ENCODE results near the gene ZNF598.

DNA sequence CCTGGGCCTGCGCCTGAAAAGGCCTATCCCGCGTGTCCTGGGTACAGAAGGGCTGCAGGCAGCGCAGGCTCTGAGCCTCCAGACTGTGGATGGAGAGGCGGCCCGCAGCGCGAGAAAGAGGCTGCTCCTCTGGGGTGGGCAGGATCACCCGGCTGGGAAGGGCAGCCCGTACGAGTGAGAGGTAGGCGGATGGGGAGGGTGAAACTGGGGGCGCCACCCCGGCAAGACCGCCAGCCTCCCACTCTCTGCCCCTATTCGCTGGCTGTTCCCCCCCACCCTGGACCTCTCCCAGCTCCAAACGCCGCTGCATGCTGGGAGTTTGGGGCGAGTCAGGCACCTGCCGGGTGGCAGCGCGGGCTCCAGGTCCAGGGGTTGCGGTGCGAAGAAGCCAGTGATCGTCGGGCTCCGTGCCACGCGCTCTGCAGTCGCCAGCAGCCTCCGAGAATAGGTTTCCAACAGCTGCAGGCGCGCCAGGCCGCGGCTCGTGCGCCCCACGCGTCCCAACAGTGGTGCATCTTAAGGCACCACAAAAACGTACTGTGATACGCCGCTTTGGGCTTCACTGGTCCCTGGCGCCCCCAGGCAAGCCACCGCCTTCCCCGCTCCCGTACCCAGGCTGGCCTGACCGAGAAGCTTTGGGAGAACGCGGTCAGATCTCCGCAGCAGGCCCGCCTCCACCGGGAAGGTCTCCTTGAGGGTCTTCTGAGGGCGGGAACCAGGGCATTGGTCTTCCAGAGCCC, 29.4 kb downstream of the ZNF598 start:
- TF ChIP-seq, protein P1, sequence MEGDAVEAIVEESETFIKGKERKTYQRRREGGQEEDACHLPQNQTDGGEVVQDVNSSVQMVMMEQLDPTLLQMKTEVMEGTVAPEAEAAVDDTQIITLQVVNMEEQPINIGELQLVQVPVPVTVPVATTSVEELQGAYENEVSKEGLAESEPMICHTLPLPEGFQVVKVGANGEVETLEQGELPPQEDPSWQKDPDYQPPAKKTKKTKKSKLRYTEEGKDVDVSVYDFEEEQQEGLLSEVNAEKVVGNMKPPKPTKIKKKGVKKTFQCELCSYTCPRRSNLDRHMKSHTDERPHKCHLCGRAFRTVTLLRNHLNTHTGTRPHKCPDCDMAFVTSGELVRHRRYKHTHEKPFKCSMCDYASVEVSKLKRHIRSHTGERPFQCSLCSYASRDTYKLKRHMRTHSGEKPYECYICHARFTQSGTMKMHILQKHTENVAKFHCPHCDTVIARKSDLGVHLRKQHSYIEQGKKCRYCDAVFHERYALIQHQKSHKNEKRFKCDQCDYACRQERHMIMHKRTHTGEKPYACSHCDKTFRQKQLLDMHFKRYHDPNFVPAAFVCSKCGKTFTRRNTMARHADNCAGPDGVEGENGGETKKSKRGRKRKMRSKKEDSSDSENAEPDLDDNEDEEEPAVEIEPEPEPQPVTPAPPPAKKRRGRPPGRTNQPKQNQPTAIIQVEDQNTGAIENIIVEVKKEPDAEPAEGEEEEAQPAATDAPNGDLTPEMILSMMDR (IDR thresholded peaks at IDR 0.05) = no peak
- TF ChIP-seq, protein P2, sequence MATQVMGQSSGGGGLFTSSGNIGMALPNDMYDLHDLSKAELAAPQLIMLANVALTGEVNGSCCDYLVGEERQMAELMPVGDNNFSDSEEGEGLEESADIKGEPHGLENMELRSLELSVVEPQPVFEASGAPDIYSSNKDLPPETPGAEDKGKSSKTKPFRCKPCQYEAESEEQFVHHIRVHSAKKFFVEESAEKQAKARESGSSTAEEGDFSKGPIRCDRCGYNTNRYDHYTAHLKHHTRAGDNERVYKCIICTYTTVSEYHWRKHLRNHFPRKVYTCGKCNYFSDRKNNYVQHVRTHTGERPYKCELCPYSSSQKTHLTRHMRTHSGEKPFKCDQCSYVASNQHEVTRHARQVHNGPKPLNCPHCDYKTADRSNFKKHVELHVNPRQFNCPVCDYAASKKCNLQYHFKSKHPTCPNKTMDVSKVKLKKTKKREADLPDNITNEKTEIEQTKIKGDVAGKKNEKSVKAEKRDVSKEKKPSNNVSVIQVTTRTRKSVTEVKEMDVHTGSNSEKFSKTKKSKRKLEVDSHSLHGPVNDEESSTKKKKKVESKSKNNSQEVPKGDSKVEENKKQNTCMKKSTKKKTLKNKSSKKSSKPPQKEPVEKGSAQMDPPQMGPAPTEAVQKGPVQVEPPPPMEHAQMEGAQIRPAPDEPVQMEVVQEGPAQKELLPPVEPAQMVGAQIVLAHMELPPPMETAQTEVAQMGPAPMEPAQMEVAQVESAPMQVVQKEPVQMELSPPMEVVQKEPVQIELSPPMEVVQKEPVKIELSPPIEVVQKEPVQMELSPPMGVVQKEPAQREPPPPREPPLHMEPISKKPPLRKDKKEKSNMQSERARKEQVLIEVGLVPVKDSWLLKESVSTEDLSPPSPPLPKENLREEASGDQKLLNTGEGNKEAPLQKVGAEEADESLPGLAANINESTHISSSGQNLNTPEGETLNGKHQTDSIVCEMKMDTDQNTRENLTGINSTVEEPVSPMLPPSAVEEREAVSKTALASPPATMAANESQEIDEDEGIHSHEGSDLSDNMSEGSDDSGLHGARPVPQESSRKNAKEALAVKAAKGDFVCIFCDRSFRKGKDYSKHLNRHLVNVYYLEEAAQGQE (IDR thresholded peaks at IDR 0.05; ENCODE audit: insufficient read depth in 1 of 2, low read depth in 2 of 2, low read length in 1 of 2) = no peak
- no peak for TF ChIP-seq POLR2AphosphoS5 (IDR thresholded peaks at IDR 0.05; ENCODE audit: low read depth, low read length)
- no peak for TF ChIP-seq TCF7L2 (IDR thresholded peaks at IDR 0.05; ENCODE audit: low read depth, low read length)
